Right kidney (tissue), 1 donor: ENCODE measurements around the gene WDR93.

Experiments
- DNase-seq: peaks from one replicate; pipeline ENCODE4 v3.0.0-alpha.2; 2016

Gene WDR93

DNA sequence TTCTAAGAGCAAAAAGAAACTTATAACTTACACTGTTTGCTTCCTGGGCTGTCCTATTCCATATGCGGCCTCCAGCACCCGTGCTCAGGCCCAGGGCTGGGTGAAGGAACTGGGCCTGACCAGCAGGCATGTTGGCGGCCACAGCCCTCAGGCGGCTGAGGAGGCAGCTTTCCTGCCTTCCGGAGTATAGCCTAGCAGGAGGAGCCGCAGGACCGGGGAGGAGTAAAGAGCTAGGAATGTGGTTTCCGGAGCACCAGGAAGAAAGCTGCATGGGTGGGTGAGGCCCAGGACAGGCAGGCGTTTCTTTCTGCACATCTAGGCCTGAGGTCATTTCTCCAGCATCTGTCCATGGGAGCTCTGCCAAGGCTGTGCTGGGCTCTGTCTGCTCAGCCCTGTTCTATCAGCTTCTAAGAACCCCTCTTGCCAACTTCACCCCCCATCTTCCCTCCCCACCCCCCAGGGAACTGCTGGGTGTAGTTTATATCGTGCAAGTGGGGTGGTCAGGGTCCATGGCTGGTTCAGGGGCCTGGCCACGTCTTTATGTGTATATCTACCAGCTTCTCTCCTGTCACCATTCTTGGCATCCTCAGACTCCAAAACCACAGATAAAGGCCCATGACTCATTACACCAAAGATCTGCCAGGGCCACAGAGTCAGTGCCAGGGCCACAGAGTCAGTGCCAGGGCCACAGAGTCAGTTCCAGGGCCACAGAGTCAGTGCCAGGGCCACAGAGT lies 27.6 kb upstream of the WDR93 start:
- DNase-seq, result no peak

GRCh38 chr15:89664441-89665350 lies 25.9 kb upstream of the WDR93 start:
- DNase-seq, result no peak

DNA sequence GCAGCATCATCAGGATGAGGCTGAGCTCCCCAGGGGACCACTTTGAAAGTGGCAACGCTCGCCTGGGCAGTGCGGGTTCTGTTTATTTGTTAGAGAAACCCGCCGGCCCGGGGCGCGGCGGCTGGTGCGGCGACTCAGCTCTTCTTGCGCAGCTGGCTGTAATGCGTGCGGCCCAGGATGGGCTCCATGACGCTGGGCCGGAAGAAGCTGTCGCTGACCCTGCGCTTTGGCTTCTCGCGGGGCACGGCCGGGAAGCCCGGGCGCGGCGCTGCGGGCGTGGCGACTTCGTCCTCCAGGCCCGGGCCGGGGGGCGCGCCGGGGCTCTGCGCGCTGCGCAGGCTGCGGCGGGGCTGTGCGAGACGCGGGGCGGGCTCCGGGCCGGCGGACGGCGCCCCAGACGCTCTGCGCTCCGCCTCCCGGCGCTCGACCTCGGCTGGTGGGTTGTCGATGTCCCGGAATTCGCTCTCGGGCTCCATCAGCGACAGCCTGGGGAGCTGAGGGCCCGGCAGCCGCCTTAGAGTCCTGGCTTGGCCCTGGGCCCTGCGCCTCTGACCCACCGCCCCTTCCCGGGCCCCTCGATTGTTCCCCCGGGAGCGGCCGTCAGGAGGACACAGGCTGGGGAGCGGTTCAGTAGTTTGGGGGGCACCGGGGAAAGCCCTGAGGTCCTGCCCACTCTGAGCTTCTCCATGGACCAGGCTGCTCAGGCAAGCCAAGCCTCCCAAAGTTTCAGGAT lies 25.0 kb upstream of the WDR93 start:
- DNase-seq, result peak; percentile 72

- DNase-seq, result no peak
These were observed 24.3 kb upstream of the WDR93 start for GRCh38 chr15:89666184-89666857.

GRCh38 chr15:89666858-89667705 lies 23.5 kb upstream of the WDR93 start:
- DNase-seq, result no peak

DNA sequence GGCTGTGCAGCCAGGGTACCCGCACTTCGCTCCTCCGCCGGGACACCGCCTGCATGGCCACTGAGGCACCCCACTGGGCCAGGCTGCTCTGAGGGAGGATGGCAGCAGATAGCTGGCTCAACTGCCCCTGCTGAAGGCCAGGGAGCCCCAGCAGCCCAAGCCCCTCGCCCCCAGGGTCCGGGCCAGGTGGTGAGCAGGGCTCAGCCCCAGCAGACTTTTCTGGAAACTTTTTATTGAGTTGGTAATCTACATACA lies 23.0 kb upstream of the WDR93 start:
- no peak for DNase-seq

GRCh38 chr15:89668171-89668570 lies 22.4 kb upstream of the WDR93 start:
- DNase-seq, result no peak

- no peak for DNase-seq
These were observed 21.2 kb upstream of the WDR93 start for GRCh38 chr15:89669309-89669865.

DNA sequence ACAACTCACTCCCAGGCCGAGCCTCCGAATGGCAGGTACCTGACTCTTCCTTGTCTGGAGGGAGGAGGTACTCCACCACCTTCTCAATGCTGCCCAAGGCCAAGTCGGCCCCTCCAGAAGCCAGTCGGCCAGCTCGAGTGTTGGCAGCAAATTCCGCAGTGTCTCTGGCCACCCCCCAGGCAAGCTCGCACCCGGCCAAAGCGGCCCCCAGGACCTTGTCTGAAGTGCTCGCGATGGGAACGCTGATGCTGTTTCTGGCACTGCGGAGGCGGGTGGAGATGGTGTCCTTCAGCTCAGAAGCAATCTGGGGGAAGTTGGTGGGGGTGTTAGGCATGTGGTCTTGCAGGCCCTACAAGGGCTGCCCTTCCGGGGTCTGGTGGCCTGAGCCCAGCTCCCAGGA lies 20.7 kb upstream of the WDR93 start:
- no peak for DNase-seq

GRCh38 chr15:89670971-89671560 lies 19.5 kb upstream of the WDR93 start:
- no peak for DNase-seq

DNA sequence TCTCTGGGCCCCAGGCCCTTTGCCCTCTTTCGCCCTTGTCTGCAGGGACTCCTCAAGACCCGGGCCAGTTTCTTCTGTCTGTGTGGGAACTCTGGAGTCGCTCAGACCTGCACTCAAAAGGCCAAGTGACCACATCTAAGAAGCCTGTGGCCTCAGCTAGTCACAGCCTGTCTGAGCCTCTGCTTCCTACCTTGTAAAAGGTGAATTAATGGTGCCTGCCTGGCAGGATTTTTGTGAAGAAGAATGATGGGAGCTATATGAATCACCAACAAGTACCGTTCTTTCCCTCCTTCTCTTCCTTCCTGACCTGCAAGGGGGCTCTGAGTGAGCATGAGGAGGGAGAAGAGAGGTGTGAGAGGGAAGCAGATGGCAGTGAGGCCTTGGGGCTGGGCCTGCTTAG lies 18.9 kb upstream of the WDR93 start:
- no peak for DNase-seq

DNA sequence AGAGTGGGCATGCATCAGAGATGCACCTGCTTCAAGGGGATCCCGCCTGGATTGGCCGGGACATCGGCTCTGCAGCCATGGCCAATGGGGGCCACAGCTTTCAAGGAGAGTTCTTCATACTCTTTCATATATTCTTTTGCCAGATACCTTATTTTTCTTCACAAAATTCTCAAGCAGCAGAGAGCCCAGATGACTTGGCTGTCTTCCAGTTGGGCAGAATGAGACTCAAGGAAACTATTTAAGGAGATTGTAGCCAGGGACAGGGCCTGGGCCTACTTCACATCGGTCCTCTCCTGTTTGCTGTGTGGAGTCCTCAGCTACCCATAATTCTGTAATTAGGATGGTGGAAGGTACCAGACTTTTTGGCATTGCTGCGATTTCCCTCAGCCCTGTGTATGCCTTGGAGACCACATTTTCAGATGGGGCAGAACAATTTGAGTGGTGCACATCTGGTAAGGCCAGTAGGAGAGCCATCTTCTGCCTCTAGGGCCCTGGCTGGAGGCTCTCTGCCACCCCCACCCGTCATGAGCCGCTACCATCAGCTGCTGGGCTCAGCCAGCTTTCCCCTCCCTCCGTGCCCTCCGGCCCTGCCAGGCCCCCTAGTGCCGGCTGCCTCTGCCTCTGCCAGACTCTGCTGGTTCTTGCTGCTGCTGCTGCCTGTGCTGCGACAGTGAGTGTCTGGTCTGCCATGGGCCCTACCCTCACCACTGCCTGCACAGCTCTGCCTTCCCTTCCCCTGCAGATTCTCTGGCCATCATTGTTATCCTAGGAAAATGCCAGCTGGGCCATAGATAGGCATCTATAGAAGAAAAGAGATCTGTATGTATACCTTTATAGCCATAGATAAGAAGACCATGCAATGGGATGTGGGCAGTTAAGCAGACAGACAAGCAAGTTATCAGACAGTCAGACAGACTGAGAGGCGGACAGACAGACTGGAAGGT lies 18.1 kb upstream of the WDR93 start:
- no peak for DNase-seq

DNA sequence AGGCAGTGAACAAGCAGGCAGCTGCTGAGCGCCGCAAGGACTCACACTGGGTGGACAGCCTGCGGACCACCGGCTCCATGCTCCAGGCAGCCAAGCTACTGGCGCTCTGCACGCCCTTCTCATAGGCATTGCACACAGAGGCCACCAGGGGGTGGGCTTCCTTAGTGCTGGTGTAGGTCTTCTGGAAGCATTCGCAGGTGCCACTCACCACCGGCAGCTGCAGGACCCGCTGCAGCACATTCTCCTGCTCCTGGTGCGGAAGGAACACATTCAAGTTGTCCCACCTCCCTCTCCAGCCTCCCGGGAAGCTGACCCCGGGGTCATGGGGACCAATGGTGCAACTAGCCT lies 17.5 kb upstream of the WDR93 start:
- DNase-seq, result no peak

GRCh38 chr15:89674526-89674925 lies 16.1 kb upstream of the WDR93 start:
- no peak for DNase-seq

- no peak for DNase-seq
These were observed 15.0 kb upstream of the WDR93 start for GRCh38 chr15:89675606-89676005.

- no peak for DNase-seq
These were observed 13.2 kb upstream of the WDR93 start for GRCh38 chr15:89677381-89677780.

- no peak for DNase-seq
These were observed 11.4 kb upstream of the WDR93 start, which contains the start of gene PLIN1 for GRCh38 chr15:89679212-89679611. Gene PLIN1, minus strand, starts transcription at chr15:89679367. Its CDS starts 1,878 bp downstream, at chr15:89677489.

- no peak for DNase-seq
These were observed 10.2 kb upstream of the WDR93 start for GRCh38 chr15:89680282-89680873.

DNA sequence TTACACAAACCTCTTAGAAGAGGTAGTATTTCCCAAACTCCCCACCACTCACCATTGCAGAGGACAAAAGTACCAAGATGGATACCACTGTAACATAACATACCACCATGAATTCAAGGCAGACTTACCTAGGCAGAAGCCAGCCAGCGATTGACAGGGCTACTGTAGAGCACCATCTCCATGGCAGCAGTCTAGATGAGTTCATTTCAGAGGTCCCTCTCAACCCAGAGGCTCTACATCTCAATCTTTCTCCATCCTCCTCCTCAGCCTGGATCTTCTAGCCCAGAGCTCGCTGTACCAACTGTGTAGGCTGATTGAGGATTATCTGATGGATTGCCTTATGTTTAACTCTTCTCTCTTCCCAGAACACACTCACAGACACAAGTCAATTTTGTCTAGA lies 9.5 kb upstream of the WDR93 start:
- no peak for DNase-seq
